ENCODE results near the gene ZC3H8.

Gene ZC3H8

GRCh38 chr2:112166806-112167499, 87.9 kb downstream of the ZC3H8 start:
- in situ Hi-C loops (cut with MboI; ENCODE audit: low sequenced_read_pairs), result no loop called here

DNA sequence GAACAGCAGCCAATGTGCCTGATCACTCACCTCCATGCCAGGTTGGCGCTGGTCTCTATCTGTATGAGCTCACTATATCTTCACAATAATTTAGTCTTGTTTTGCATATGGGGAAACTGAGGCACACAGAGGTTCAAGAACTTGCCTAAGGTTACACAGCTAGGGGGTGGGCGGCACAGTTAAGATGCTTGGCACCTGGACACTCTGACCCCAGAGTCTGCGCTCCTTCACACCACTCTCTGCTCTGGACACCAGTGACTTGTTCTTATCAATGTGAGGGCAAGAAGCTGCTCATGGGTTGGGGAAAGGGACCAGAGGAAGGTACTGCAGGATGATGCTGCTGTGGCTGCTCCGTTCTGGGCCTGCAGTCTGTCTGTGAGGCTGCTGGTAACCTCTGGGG, 89.5 kb downstream of the ZC3H8 start:
- in situ Hi-C loops (cut with MboI; ENCODE audit: low sequenced_read_pairs), result no loop called here

GRCh38 chr2:112164876-112165275, 90.0 kb downstream of the ZC3H8 start:
- in situ Hi-C loops (cut with MboI; ENCODE audit: low sequenced_read_pairs), result no loop called here

DNA sequence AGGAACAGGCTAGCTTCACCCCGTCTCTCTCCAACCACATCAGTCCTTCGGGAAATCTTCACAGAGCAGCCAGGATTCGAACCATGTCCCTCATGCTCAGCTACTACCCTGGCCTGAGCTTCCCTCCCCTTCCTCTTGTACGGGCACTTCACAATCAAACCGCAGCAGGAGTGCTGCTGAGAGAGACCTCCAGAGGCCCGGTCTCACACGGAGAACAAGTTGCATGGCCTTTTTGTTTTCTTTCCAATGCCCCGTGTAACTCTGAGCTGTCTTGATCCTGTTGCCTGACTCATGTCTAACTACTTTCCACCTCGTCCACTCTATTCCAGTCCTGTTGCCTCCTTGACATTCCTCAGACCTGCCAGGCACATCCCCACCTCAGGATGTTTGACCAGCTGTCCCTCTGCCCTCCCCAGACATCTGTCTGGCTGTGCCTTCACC, 91.3 kb downstream of the ZC3H8 start:
- in situ Hi-C loops (cut with MboI; ENCODE audit: low sequenced_read_pairs), result no loop called here

DNA sequence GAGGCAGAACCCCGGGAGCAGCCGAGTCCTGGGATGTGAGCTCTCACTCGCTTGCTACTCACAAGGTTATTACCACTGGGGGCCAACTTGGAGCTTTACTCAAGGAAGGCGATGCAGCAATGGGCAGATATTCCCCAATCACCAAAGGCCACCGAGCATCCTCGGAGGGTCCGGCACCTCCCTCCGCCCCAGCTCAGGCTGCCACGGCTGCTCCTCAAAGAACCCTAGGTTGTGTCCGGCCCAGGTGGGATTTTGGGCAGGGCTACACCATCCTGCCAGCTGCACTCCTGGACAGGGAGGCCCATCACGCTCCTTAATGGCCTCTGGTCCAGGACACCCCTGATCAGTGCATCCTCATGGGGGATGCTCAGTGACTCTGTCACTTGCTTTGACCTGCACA, 91.9 kb downstream of the ZC3H8 start:
- in situ Hi-C loops (cut with MboI; ENCODE audit: low sequenced_read_pairs), result no loop called here

DNA sequence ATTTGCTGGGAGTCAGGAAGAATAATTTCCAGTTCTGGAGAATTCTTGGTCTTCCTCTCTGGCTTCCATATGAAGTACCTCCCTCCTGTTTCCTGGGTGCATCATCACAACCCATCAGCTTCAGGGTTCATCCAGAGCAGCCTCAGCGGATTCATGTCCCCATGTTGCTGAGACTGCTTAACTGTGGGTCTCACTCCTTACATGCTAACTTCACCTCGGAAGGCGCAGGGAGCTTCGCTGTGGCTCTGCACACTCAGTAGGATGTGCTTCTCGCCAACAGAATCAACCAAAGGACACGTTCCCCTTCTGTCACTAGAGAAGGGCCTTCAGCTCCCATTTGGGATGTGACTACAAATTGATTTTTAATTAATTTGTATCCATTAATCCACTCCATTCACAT, 92.5 kb downstream of the ZC3H8 start:
- in situ Hi-C loops (cut with MboI; ENCODE audit: low sequenced_read_pairs), result no loop called here
